T-helper 1 cell treated with Interleukin-12 subunit alpha and Interleukin-12 subunit beta and Interleukin-4 antibody, amounts not matched to agents 30 μg/mL and 1 μg/mL, for 36 hours (primary cell): ENCODE measurements around the gene TSSK2.

Source experiments
- H3K27ac Mint-ChIP-seq: one replicate; pipeline ENCODE4 v1.8.0; 2021; ENCODE audit warnings: mild to moderate bottlenecking, mixed read lengths
- H3K27me3 Mint-ChIP-seq: one replicate; pipeline ENCODE4 v1.8.0; 2021; ENCODE audit warnings: low read depth, mixed read lengths
- H3K36me3 Mint-ChIP-seq: one replicate; pipeline ENCODE4 v1.8.0; 2021; ENCODE audit warnings: low read depth, mixed read lengths
- H3K4me1 Mint-ChIP-seq: one replicate; pipeline ENCODE4 v1.8.0; 2021; ENCODE audit warnings: low read depth, mixed read lengths
- H3K4me3 Mint-ChIP-seq: one replicate; pipeline ENCODE4 v1.8.0; 2021; ENCODE audit warnings: mild to moderate bottlenecking, moderate library complexity, mixed read lengths
- H3K9me3 Mint-ChIP-seq: one replicate; pipeline ENCODE4 v1.8.0; 2021; ENCODE audit warnings: mixed read lengths

TSSK2 gene

GRCh38 chr22:19137384-19138216 is 6.5 kb downstream of the TSSK2 start:
- Mint-ChIP-seq H3K36me3 (peaks cover 22% of the 10 kb centered on the region), H3K27ac (no peak overlapping the region), H3K4me1 (peaks cover 2% of the 10 kb centered on the region), H3K27me3 (no peaks in the 10 kb centered on the region), H3K4me3 (no peak overlapping the region), H3K9me3 (no peaks in the 10 kb centered on the region)

DNA sequence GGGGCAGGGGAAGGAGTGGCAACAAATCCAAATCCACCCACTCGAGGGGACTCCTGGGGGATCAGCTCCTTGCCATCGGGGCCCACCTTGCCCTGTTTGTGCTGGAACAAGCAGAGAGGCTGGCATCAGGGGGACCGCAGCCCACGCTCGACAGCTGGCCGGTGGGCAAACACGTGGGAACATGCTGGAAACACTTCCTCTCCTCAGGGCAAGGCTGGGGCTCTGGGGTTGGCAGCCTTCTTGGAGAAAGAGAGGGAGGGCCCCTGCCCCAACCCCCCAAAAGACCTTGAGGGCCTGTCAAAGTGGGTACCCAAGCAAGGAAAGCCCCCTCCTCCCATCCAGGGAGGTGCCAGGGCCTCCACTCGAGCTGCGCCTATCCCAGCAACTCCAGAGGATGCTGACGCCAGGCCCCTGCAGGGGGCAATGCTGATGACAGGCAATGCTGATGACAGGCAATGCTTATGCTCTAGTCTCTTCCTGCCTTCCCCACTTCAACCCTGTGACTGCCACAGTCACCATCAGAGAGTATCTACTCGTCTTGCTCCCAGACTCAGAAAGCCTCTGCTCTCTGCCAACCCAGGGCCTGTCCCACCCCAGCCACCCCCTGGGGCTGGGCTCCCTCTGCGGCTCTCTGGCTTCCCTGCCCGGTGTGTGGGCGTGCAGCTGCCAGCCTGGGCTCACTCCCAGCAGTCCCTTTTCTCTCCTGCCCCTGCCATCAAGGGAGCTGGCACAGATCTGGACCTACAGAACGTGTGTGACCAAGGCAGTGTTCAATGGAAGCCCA is 7.3 kb downstream of the TSSK2 start:
- Mint-ChIP-seq H3K27ac (no peak overlapping the region), H3K36me3 (peaks cover 22% of the 10 kb centered on the region), H3K27me3 (no peaks in the 10 kb centered on the region), H3K4me3 (no peak overlapping the region), H3K9me3 (no peaks in the 10 kb centered on the region), H3K4me1 (peaks cover 4% of the 10 kb centered on the region)

- H3K36me3 Mint-ChIP-seq: peaks cover 24% of the 10 kb centered on the region
- no peak overlapping the region for H3K27ac Mint-ChIP-seq
- no peaks in the 10 kb centered on the region for H3K27me3 Mint-ChIP-seq
- no peak overlapping the region for H3K4me3 Mint-ChIP-seq
- no peaks in the 10 kb centered on the region for H3K9me3 Mint-ChIP-seq
- H3K4me1 Mint-ChIP-seq: peaks cover 8% of the 10 kb centered on the region
Observed at GRCh38 chr22:19139001-19139356, 7.9 kb downstream of the TSSK2 start.

DNA sequence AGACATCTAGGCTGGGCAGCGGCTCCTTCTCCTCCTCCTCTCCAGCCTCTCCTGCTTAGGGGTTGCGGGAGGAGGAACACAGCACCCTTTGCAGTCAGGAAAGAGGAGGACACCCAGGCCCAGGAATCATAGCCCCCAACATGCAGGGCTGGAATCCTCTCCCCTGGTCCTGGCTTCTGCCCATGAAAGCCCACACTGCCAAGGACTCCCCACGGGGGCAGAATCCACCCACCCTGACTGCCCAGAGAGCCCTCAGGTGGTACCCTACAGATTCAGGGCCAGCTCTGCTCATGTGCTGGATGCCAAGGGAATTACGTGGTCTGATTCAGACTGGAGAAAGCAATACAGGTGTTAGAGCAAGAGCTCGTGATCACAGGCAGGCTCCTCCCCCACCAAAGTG is 8.9 kb downstream of the TSSK2 start:
- Mint-ChIP-seq H3K4me3 (no peak overlapping the region), H3K27me3 (no peaks in the 10 kb centered on the region), H3K27ac (no peak overlapping the region), H3K36me3 (peaks cover 22% of the 10 kb centered on the region), H3K9me3 (no peaks in the 10 kb centered on the region), H3K4me1 (peaks cover 13% of the 10 kb centered on the region)

- Mint-ChIP-seq H3K27ac (no peak overlapping the region), H3K4me3 (no peak overlapping the region), H3K36me3 (peaks cover 7% of the 10 kb centered on the region), H3K4me1 (peaks cover 13% of the 10 kb centered on the region), H3K9me3 (no peaks in the 10 kb centered on the region), H3K27me3 (peaks cover 14% of the 10 kb centered on the region)
Observed at GRCh38 chr22:19142394-19142793, 11.3 kb downstream of the TSSK2 start.

GRCh38 chr22:19143212-19143611 is 12.1 kb downstream of the TSSK2 start:
- Mint-ChIP-seq H3K27me3 (peaks cover 23% of the 10 kb centered on the region), H3K4me3 (peak overlapping the region; percentile 97), H3K27ac (no peak overlapping the region), H3K36me3 (peaks cover 4% of the 10 kb centered on the region), H3K4me1 (peaks cover 13% of the 10 kb centered on the region), H3K9me3 (no peaks in the 10 kb centered on the region)

DNA sequence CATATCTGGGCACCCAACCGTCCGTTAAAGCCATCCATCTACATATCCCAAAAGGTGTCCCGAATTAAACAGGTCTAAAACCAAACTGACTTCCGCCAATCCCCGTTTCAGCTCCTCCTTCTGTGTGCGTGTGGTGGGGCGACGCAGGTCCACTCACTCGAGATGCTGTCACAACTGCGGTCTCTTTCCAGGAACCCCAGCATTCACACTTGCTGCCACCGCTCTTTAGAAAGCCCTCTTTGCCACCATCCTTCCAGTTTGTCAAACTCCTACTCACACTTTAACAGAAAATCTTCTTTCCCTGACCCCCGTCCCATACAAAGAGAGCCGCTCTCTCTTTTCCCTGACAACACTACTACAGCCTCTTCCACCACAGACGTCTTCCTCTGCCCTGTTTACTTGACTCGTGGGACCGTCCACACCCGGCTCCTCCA is 12.9 kb downstream of the TSSK2 start:
- Mint-ChIP-seq H3K27me3 (peaks cover 26% of the 10 kb centered on the region), H3K4me3 (peak overlapping the region; percentile 97), H3K9me3 (no peaks in the 10 kb centered on the region), H3K36me3 (peaks cover 4% of the 10 kb centered on the region), H3K4me1 (peaks cover 13% of the 10 kb centered on the region), H3K27ac (peak overlapping the region; percentile 96)

- H3K4me3 Mint-ChIP-seq: no peak overlapping the region
- no peak overlapping the region for H3K27ac Mint-ChIP-seq
- peaks cover 33% of the 10 kb centered on the region for H3K27me3 Mint-ChIP-seq
- H3K36me3 Mint-ChIP-seq: peaks cover 7% of the 10 kb centered on the region
- no peaks in the 10 kb centered on the region for H3K9me3 Mint-ChIP-seq
- peaks cover 16% of the 10 kb centered on the region for H3K4me1 Mint-ChIP-seq
Observed at GRCh38 chr22:19146215-19146968, 15.3 kb downstream of the TSSK2 start.

- Mint-ChIP-seq H3K27ac (no peak overlapping the region), H3K9me3 (no peaks in the 10 kb centered on the region), H3K4me3 (no peak overlapping the region), H3K27me3 (peaks cover 42% of the 10 kb centered on the region), H3K36me3 (peaks cover 7% of the 10 kb centered on the region), H3K4me1 (peaks cover 14% of the 10 kb centered on the region)
Observed at GRCh38 chr22:19147195-19147780, 16.2 kb downstream of the TSSK2 start.

DNA sequence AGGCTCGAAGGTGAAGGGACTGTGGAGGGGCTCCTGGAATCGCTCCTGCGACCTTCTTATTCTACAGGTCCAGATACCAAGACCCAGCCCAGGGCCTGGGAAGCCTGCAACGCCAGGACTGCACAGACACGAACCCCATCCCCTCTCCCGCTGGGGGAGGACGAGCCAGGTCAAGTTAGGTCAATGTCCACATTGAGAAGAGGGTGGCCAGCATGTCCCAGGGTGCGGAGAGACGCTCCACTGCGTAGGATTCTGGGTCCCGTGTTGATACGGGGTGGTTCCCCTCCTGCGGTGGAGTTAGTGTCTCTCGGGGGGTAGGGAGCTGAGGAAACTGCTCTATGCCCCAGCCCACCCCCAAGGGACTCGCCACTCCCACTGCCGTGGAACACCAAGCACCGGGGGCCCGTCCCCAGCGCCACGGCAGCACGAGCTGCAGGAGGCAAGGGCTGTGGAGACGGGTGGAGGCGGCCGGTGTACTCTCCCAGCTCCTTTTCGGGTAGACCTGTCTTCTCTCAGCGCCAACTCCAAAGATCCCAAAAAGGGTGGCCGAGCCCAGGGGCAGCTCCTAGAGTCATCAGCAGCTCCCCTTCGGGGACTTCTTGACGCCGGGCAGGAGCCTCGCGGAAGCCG is 17.4 kb downstream of the TSSK2 start:
- Mint-ChIP-seq H3K27me3 (peaks cover 52% of the 10 kb centered on the region), H3K9me3 (no peaks in the 10 kb centered on the region), H3K4me1 (peaks cover 11% of the 10 kb centered on the region), H3K36me3 (peaks cover 9% of the 10 kb centered on the region), H3K27ac (no peak overlapping the region), H3K4me3 (no peak overlapping the region)

GRCh38 chr22:19149047-19149883 is 18.2 kb downstream of the TSSK2 start:
- Mint-ChIP-seq H3K4me1 (peaks cover 7% of the 10 kb centered on the region), H3K4me3 (no peak overlapping the region), H3K9me3 (no peaks in the 10 kb centered on the region), H3K27ac (no peak overlapping the region), H3K36me3 (peaks cover 5% of the 10 kb centered on the region), H3K27me3 (peaks cover 57% of the 10 kb centered on the region)

DNA sequence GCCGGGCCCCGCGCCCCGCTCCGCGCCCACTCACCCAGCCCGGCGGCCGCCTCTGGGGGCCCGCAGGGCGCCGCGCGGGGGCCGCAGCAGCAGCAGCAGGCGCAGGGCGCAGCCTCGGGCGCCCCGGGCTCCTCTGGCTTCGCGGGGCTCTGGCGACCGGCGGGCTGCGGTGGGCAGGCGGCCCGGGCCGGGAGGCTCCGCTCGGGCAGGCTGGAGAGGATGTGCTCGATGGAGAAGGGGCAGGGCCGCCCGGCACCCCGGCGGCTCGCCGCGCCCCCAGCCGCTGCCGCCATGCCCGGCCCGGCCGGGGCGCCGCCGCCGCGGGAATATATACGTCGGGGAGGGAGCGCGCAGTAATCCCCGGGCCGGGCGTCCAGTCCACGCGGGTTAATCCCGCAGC is 18.9 kb downstream of the TSSK2 start, which contains the start of gene GSC2:
Gene GSC2 (minus strand): TSS at position 302 of the 400 bp plus-strand sequence. CDS start 9 bp downstream, at position 293.
- H3K27me3 Mint-ChIP-seq: peaks cover 62% of the 10 kb centered on the region
- H3K27ac Mint-ChIP-seq: peak within 1 kb of the TSS; percentile 59
- H3K4me1 Mint-ChIP-seq: peaks cover 4% of the 10 kb centered on the region

More for the DNA sequence above, 18.9 kb downstream of the TSSK2 start, which contains the start of gene GSC2:
- peaks cover 5% of the 10 kb centered on the region for H3K36me3 Mint-ChIP-seq
- H3K9me3 Mint-ChIP-seq: no peaks in the 10 kb centered on the region
- H3K4me3 Mint-ChIP-seq: peak within 1 kb of the TSS; percentile 75
